Epithelial cell of proximal tubule (primary cell): ENCODE results near the gene RIOX2. TPM values are rescaled to one million over a fixed set of nuclear protein-coding genes. Genes with fewer than 3 reads are reported as not detected.
"Not testable (repeated sequence)": the region's sequence is repeated elsewhere in the genome, so short reads cannot be mapped to it uniquely, and the experiment has no call there.

Experiments used
- DNase-seq: peaks from one replicate; pipeline ENCODE4 v3.0.0-alpha.2; 2011; ENCODE audit warnings: low read depth
- H3K4me3 ChIP-seq: 2 replicates; pipeline ENCODE4 v1.5.1; 2011; ENCODE audit warnings: low read depth, mild to moderate bottlenecking, low read length
- CTCF ChIP-seq: conservative IDR thresholded peaks from 2 replicates; pipeline ENCODE4 v1.5.1; 2012; ENCODE audit warnings: low read depth, mild to moderate bottlenecking, low read length
- total RNA-seq: library from RNA; depleted of rRNA; stranded (reverse); fragments of >200 nt; gene quantifications from 2 replicates; pipeline ENCODE4 v1.2.3, GENCODE V29; 2015

Gene RIOX2
- 15.6 and 26.7 TPM in 2 replicates for total RNA-seq

DNA sequence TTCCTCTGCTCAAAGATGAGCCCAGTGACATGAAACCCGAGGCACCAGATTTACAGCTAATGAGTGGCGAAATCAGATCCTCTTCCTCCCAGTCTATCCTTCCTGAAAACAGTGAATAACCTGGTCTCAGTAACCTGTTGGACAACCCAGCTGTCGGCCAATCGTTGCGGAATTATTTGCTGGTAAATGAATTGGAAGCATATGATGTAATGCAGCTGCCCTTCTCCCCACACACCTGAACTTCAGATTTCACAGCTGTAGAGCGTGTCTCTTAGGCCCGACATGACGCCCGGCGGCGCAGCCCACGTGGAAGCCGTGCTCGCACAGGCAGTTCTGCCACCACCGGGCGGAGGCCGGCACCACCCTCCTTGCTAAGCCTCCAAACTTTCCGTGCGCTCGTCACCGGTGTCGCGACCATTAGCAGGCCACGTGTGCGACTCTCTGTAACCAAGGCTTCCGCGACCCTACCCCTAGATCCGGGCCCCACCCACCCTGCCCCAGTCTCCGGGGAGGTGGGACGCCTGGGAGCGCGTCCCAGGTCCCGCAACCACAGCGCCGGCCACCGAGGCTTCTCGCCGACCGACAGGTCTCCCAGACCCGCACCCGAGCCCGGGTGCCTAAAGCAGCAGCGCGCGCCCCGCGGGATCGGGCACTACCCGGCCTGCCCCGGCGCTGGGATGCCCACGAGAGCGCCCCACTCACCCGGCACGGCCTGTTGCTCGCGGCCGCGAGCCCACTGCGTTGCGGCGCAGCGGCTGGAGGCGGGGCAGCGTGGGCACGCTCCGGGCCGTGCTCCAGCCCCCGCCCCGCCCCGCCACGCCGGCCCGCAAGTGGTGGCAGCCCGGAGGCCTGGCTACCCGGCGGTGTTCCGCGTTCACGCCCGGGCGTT, at the start of gene RIOX2:
Gene RIOX2 (minus strand): TSS at position 753 of the 889 bp plus-strand sequence. CDS start 4,838 bp downstream, outside the sequence.
- no peak for TF ChIP-seq CTCF
- no peak for DNase-seq

GRCh38 chr3:98020412-98020811, 48.2 kb upstream of the RIOX2 start:
- no peak for TF ChIP-seq CTCF
- no peak for DNase-seq
- no peak overlapping the region for H3K4me3 ChIP-seq

More for the DNA sequence above, at the start of gene RIOX2:
- H3K4me3 ChIP-seq = peak within 1 kb of the TSS; percentile 75

DNA sequence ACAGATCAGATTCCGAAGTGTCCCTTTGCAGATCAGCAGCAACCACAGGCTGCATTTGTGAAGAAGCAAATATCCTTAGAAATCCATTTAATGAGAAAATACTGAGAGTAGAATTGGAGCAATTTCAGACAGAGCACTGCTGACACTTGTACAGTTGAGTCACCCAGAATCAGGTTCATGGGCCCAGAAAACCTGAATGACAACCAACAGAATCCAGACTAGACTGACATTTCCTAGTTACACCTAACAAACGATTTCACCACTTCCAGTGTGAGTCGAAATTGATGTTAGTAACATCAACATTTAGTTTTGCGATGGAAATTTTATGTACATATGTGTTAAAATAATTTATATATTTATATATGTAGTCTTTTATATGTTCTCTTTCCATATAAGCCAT, 46.1 kb upstream of the RIOX2 start:
- no peak for DNase-seq
- H3K4me3 ChIP-seq = no peak overlapping the region
- no peak for TF ChIP-seq CTCF

GRCh38 chr3:98014268-98014585, 42.0 kb upstream of the RIOX2 start:
- DNase-seq = no peak
- no peak overlapping the region for H3K4me3 ChIP-seq
- no peak for TF ChIP-seq CTCF

- DNase-seq = no peak
- TF ChIP-seq CTCF = peak; percentile 9
- no peak overlapping the region for H3K4me3 ChIP-seq
Observed at GRCh38 chr3:98013411-98014267, 41.4 kb upstream of the RIOX2 start.

DNA sequence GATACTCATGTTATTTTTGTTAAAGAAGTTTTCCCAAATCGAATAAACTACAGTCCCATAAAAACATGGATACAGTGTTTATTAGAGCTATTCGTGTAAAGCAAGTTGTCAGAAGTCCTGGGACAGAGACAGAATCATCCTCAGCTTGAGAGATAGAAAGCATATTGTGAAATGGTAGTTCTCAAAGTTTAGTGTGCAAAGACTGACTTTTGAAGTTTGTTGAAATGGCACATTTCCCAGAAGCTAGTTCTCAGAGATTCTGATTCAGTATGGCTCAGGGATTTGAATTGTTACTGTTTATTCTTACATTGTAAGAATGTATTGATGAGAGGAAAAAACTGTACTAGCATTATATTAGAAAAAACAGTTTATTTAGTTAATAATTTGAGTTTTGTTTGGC, 40.7 kb upstream of the RIOX2 start:
- DNase-seq = no peak

DNA sequence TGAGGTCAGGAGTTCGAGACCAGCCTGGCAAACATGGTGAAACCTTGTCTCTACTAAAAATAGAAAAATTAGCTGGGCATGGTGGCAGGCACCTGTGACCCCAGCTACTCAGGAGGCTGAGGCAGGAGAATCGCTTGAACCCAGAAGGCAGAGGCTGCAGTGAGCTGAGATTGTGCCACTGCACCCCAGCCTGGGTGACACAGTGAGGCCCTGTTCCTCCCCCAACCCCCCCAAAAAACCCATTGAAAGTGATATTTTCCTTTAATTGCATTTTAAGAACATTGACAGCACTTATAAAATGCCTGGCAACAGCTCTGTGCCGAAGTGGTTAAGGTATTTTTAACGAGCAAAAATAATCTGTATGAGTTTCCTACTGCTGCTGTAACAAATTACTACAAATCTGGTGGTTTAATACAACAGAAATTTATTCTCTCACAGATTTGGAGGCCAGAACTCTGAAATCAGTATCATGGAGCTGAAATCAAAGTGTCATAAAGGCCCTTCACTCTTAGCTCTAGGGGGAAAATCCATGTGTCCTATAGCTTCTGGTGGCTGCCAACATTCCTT, 38.7 kb upstream of the RIOX2 start:
- not testable (repeated sequence) for DNase-seq, H3K4me3 ChIP-seq

More for the DNA sequence above, 40.7 kb upstream of the RIOX2 start:
- no peak overlapping the region for H3K4me3 ChIP-seq
- TF ChIP-seq CTCF = no peak
